WTC11 (cell line): ENCODE measurements around the gene SLC26A5. TPM values are rescaled to one million over a fixed set of nuclear protein-coding genes. Genes with fewer than 3 reads are reported as not detected.

Experiments used
- ATAC-seq: fragments of 200-7000 bp; cut with Tn5 transposase; 2 replicates; pipeline ENCODE4 v1.10.0; 2021; ENCODE audit warnings: mild to moderate bottlenecking, moderate library complexity
- CTCF ChIA-PET: fragments of 300-600 bp; sonication (Branson Sonifier 250); formaldehyde crosslinking; loops from one replicate; lab custom pipeline; 2021; ENCODE audit warnings: antibody characterized with exemption; lab: Charles Lee
- POLR2A ChIA-PET: fragments of 350-600 bp; sonication (Branson Sonifier 250); formaldehyde crosslinking; loops from one replicate; lab custom pipeline; 2021; ENCODE audit warnings: antibody characterized with exemption; lab: Charles Lee
- DNase-seq: peaks from one replicate; pipeline ENCODE4 v3.0.0; 2021; ENCODE audit warnings: low spot score
- H3K27ac Mint-ChIP-seq: 2 replicates; pipeline ENCODE4 v1.8.0; 2021; ENCODE audit warnings: mixed read lengths
- H3K27me3 Mint-ChIP-seq: 2 replicates; pipeline ENCODE4 v1.8.0; 2021; ENCODE audit warnings: low read depth, mild to moderate bottlenecking, moderate library complexity, mixed read lengths
- H3K36me3 Mint-ChIP-seq: 2 replicates; pipeline ENCODE4 v1.8.0; 2021; ENCODE audit warnings: mixed read lengths
- H3K4me1 Mint-ChIP-seq: 2 replicates; pipeline ENCODE4 v1.8.0; 2022; ENCODE audit warnings: mixed read lengths
- H3K4me3 Mint-ChIP-seq: 2 replicates; pipeline ENCODE4 v1.8.0; 2021; ENCODE audit warnings: mild to moderate bottlenecking, moderate library complexity, mixed read lengths
- H3K9me3 Mint-ChIP-seq: 2 replicates; pipeline ENCODE4 v1.8.0; 2021; ENCODE audit warnings: mixed read lengths
- AR ChIP-seq: fragments of 250-450 bp; sonication (Bioruptor Pico); IDR thresholded peaks from 2 replicates; pipeline ENCODE4 v1.9.0; 2021; ENCODE audit warnings: mild to moderate bottlenecking
- ESRRA ChIP-seq: sonication (generic); formaldehyde crosslinking; IDR thresholded peaks from 2 replicates; pipeline ENCODE4 v1.8.1; 2022; ENCODE audit warnings: mild to moderate bottlenecking, missing genetic modification reagents, borderline replicate concordance
- ETV6 ChIP-seq: sonication (generic); formaldehyde crosslinking; IDR thresholded peaks from 2 replicates; pipeline ENCODE4 v1.8.1; 2022; ENCODE audit warnings: mild to moderate bottlenecking, missing genetic modification reagents
- GABPB1 ChIP-seq: sonication (generic); formaldehyde crosslinking; IDR thresholded peaks from 2 replicates; pipeline ENCODE4 v1.8.1; 2023; ENCODE audit warnings: mild to moderate bottlenecking, missing genetic modification reagents
- GRHL2 ChIP-seq: fragments of 250-450 bp; sonication (Bioruptor Pico); IDR thresholded peaks from 2 replicates; pipeline ENCODE4 v1.8.0; 2022; ENCODE audit warnings: mild to moderate bottlenecking, moderate library complexity; ENCODE audit not compliant: insufficient replicate concordance, severe bottlenecking
- IRF2 ChIP-seq: sonication (generic); formaldehyde crosslinking; IDR thresholded peaks from 2 replicates; pipeline ENCODE4 v1.8.0; 2022; ENCODE audit warnings: low read depth, missing genetic modification reagents, borderline replicate concordance
- JAZF1 ChIP-seq: fragments of 250-450 bp; sonication (Bioruptor Pico); IDR thresholded peaks from 2 replicates; pipeline ENCODE4 v1.9.0; 2021; ENCODE audit warnings: moderate library complexity, mild to moderate bottlenecking, inconsistent platforms
- KAT7 ChIP-seq: sonication (generic); formaldehyde crosslinking; IDR thresholded peaks from 2 replicates; pipeline ENCODE4 v1.8.1; 2023; ENCODE audit warnings: missing genetic modification reagents, mild to moderate bottlenecking, borderline replicate concordance
- MYBL2 ChIP-seq: sonication (generic); formaldehyde crosslinking; IDR thresholded peaks from 2 replicates; pipeline ENCODE4 v1.8.1; 2023; ENCODE audit warnings: mild to moderate bottlenecking, moderate library complexity, missing genetic modification reagents
- NFATC4 ChIP-seq: fragments of 250-450 bp; sonication (Bioruptor Pico); IDR thresholded peaks from 2 replicates; pipeline ENCODE4 v1.9.0; 2021; ENCODE audit warnings: mild to moderate bottlenecking
- NR2C2 ChIP-seq: sonication (generic); formaldehyde crosslinking; IDR thresholded peaks from 2 replicates; pipeline ENCODE4 v1.8.0; 2022; ENCODE audit warnings: mild to moderate bottlenecking, missing genetic modification reagents
- PREB ChIP-seq: sonication (generic); formaldehyde crosslinking; IDR thresholded peaks from 2 replicates; pipeline ENCODE4 v1.8.1; 2022; ENCODE audit warnings: mild to moderate bottlenecking, missing genetic modification reagents, moderate library complexity, borderline replicate concordance
- PRRX2 ChIP-seq: fragments of 250-450 bp; sonication (Bioruptor Pico); IDR thresholded peaks from 2 replicates; pipeline ENCODE4 v1.8.0; 2021; ENCODE audit warnings: mild to moderate bottlenecking
- RELA ChIP-seq: sonication (generic); formaldehyde crosslinking; IDR thresholded peaks from 2 replicates; pipeline ENCODE4 v1.8.1; 2022; ENCODE audit warnings: missing genetic modification reagents, mild to moderate bottlenecking, borderline replicate concordance
- ZMAT4 ChIP-seq: fragments of 250-450 bp; sonication (Bioruptor Pico); IDR thresholded peaks from 2 replicates; pipeline ENCODE4 v1.9.0; 2021; ENCODE audit warnings: mild to moderate bottlenecking
- ZNF121 ChIP-seq: sonication (generic); formaldehyde crosslinking; IDR thresholded peaks from 2 replicates; pipeline ENCODE4 v1.8.0; 2023; ENCODE audit warnings: missing genetic modification reagents
- ZNF416 ChIP-seq: fragments of 250-450 bp; sonication (Bioruptor Pico); IDR thresholded peaks from 2 replicates; pipeline ENCODE4 v1.9.0; 2021; ENCODE audit warnings: mild to moderate bottlenecking, inconsistent platforms
- ZNF423 ChIP-seq: fragments of 250-450 bp; sonication (Bioruptor Pico); IDR thresholded peaks from 2 replicates; pipeline ENCODE4 v2.1.2; 2022; ENCODE audit warnings: mild to moderate bottlenecking, moderate library complexity
- total RNA-seq: library from RNA; stranded (reverse); gene quantifications from 3 replicates; pipeline ENCODE4 v1.2.3, GENCODE V29; 2021
- TF ChIP-seq, protein P1 (sequence below): fragments of 250-450 bp; sonication (Bioruptor Pico); IDR thresholded peaks from 2 replicates; pipeline ENCODE4 v2.1.2; 2022; ENCODE audit warnings: mild to moderate bottlenecking, moderate library complexity
- TF ChIP-seq, protein P2 (sequence below): fragments of 250-450 bp; sonication (Bioruptor Pico); IDR thresholded peaks from 2 replicates; pipeline ENCODE4 v1.9.0; 2021; ENCODE audit warnings: mild to moderate bottlenecking, borderline replicate concordance
- TF ChIP-seq, protein P3 (sequence below): sonication (generic); formaldehyde crosslinking; IDR thresholded peaks from 2 replicates; pipeline ENCODE4 v1.8.1; 2022; ENCODE audit warnings: missing genetic modification reagents, borderline replicate concordance
- TF ChIP-seq, protein P4 (sequence below): sonication (generic); formaldehyde crosslinking; IDR thresholded peaks from 2 replicates; pipeline ENCODE4 v1.8.1; 2022; ENCODE audit warnings: low read depth, missing genetic modification reagents, borderline replicate concordance

The SLC26A5 gene
- total RNA-seq, 1 experiment from 2014 or later, result 0.15 TPM

GRCh38 chr7:103437623-103438022 is 8.4 kb downstream of the SLC26A5 start (continued):
- TF ChIP-seq ESRRA (CRISPR knock-in tag) (no peak), IRF2 (no peak), GABPB1 (CRISPR knock-in tag) (no peak)
- TF ChIP-seq, protein P1, sequence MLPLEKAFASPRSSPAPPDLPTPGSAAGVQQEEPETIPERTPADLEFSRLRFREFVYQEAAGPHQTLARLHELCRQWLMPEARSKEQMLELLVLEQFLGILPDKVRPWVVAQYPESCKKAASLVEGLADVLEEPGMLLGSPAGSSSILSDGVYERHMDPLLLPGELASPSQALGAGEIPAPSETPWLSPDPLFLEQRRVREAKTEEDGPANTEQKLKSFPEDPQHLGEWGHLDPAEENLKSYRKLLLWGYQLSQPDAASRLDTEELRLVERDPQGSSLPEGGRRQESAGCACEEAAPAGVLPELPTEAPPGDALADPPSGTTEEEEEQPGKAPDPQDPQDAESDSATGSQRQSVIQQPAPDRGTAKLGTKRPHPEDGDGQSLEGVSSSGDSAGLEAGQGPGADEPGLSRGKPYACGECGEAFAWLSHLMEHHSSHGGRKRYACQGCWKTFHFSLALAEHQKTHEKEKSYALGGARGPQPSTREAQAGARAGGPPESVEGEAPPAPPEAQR, result no peak

- ChIA-PET CTCF (no interaction called here), POLR2A (no interaction called here)
- Mint-ChIP-seq H3K4me3 (no peak overlapping the region), H3K36me3 (0 out of 2 replicates have a peak, but pooled peaks cover 2% of the 10 kb centered on the region), H3K4me1 (no peaks in the 10 kb centered on the region), H3K27ac (no peak overlapping the region), H3K27me3 (peaks cover 8% of the 10 kb centered on the region), H3K9me3 (peaks cover 5% of the 10 kb centered on the region)
- ATAC-seq, result no peak
- no peak for DNase-seq
- TF ChIP-seq ZNF121 (CRISPR knock-in tag) (no peak), RELA (CRISPR knock-in tag) (no peak), NFATC4 (no peak), PREB (CRISPR knock-in tag) (no peak), PRRX2 (CRISPR knock-in tag) (no peak), JAZF1 (no peak), ZNF416 (CRISPR knock-in tag) (no peak), KAT7 (no peak), ZNF423 (CRISPR knock-in tag) (no peak), NR2C2 (no peak), MYBL2 (CRISPR knock-in tag) (no peak), ETV6 (CRISPR knock-in tag) (no peak)
- TF ChIP-seq, protein P2, sequence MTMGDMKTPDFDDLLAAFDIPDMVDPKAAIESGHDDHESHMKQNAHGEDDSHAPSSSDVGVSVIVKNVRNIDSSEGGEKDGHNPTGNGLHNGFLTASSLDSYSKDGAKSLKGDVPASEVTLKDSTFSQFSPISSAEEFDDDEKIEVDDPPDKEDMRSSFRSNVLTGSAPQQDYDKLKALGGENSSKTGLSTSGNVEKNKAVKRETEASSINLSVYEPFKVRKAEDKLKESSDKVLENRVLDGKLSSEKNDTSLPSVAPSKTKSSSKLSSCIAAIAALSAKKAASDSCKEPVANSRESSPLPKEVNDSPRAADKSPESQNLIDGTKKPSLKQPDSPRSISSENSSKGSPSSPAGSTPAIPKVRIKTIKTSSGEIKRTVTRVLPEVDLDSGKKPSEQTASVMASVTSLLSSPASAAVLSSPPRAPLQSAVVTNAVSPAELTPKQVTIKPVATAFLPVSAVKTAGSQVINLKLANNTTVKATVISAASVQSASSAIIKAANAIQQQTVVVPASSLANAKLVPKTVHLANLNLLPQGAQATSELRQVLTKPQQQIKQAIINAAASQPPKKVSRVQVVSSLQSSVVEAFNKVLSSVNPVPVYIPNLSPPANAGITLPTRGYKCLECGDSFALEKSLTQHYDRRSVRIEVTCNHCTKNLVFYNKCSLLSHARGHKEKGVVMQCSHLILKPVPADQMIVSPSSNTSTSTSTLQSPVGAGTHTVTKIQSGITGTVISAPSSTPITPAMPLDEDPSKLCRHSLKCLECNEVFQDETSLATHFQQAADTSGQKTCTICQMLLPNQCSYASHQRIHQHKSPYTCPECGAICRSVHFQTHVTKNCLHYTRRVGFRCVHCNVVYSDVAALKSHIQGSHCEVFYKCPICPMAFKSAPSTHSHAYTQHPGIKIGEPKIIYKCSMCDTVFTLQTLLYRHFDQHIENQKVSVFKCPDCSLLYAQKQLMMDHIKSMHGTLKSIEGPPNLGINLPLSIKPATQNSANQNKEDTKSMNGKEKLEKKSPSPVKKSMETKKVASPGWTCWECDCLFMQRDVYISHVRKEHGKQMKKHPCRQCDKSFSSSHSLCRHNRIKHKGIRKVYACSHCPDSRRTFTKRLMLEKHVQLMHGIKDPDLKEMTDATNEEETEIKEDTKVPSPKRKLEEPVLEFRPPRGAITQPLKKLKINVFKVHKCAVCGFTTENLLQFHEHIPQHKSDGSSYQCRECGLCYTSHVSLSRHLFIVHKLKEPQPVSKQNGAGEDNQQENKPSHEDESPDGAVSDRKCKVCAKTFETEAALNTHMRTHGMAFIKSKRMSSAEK (CRISPR knock-in tag), result no peak
- TF ChIP-seq, protein P3, sequence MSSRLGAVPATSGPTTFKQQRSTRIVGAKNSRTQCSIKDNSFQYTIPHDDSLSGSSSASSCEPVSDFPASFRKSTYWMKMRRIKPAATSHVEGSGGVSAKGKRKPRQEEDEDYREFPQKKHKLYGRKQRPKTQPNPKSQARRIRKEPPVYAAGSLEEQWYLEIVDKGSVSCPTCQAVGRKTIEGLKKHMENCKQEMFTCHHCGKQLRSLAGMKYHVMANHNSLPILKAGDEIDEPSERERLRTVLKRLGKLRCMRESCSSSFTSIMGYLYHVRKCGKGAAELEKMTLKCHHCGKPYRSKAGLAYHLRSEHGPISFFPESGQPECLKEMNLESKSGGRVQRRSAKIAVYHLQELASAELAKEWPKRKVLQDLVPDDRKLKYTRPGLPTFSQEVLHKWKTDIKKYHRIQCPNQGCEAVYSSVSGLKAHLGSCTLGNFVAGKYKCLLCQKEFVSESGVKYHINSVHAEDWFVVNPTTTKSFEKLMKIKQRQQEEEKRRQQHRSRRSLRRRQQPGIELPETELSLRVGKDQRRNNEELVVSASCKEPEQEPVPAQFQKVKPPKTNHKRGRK, result no peak
These were observed 13.3 kb downstream of the SLC26A5 start for GRCh38 chr7:103432712-103433111.

- no peaks in the 10 kb centered on the region for H3K36me3 Mint-ChIP-seq
- CTCF ChIA-PET, result no interaction called here
- no peaks in the 10 kb centered on the region for H3K4me1 Mint-ChIP-seq
- H3K4me3 Mint-ChIP-seq, result no peak overlapping the region
- H3K27me3 Mint-ChIP-seq, result no peaks in the 10 kb centered on the region
- ATAC-seq, result no peak
- no peak overlapping the region for H3K27ac Mint-ChIP-seq
- POLR2A ChIA-PET, result no interaction called here
- TF ChIP-seq NR2C2 (no peak), ZMAT4 (CRISPR knock-in tag) (no peak), AR (CRISPR knock-in tag) (no peak), JAZF1 (no peak), GRHL2 (CRISPR knock-in tag) (no peak)
- TF ChIP-seq, protein P4, sequence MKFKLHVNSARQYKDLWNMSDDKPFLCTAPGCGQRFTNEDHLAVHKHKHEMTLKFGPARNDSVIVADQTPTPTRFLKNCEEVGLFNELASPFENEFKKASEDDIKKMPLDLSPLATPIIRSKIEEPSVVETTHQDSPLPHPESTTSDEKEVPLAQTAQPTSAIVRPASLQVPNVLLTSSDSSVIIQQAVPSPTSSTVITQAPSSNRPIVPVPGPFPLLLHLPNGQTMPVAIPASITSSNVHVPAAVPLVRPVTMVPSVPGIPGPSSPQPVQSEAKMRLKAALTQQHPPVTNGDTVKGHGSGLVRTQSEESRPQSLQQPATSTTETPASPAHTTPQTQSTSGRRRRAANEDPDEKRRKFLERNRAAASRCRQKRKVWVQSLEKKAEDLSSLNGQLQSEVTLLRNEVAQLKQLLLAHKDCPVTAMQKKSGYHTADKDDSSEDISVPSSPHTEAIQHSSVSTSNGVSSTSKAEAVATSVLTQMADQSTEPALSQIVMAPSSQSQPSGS (CRISPR knock-in tag), result no peak
- peaks cover 3% of the 10 kb centered on the region for H3K9me3 Mint-ChIP-seq
- DNase-seq, result no peak
These were observed 20.8 kb downstream of the SLC26A5 start for GRCh38 chr7:103425177-103425576.
